Stimulated activated CD8-positive, alpha-beta memory T cell treated with anti-CD3 and anti-CD28 coated beads, Interleukin-4, amount 100 ng/mL, for 24 hours (primary cell): Measurements from ENCODE around the gene RUNX3.
"Not testable (repeated sequence)": the region's sequence is repeated elsewhere in the genome, so short reads cannot be mapped to it uniquely, and the experiment has no call there.

Experiments
- DNase-seq: peaks from one replicate; pipeline ENCODE4 v3.0.0-alpha.2; 2020; ENCODE audit warnings: low read depth

The RUNX3 gene

DNA sequence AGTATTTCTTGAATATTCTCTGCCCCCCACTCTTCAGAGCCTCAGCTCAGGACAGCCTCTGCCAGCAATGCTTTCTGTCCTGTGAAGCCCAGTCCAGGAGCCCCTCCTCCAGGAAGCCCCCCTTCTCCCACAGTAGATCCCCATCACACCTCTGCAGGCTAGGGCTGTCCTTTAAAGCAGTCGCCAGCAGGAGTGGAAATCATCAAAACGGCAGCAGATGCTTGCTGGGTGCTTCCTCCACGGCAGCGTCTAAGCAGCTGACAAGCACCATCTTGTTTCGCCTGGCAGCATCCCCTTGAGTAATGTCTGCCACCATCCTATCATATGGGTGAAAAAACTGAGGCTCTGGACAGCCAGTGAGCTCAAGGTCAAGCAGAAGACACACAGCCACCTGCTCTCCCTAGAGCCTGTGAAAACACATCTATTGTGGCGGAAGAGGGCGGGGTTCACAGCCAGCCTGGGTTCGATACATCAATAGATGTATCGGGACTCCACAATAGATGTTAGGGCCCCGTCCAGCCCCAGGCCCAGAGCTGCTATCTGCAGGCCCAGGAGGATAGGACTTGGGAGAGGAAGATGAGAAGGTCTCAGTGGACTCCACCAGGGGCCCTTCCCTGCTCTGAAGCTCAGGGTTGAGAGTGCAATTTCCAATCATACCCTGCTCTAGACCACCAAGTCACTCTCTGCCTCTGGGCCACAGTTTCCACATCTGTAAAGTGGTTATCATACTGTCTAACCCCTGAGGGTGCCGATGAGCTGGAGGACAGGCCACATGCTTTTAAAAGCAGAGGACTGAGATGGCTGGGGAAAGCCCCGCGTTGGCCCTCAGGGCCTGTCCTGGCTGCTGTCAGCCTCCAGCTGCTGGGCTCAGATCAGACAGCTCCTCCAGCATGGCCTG is 17.5 kb downstream of the RUNX3 start:
- DNase-seq, result no peak

DNA sequence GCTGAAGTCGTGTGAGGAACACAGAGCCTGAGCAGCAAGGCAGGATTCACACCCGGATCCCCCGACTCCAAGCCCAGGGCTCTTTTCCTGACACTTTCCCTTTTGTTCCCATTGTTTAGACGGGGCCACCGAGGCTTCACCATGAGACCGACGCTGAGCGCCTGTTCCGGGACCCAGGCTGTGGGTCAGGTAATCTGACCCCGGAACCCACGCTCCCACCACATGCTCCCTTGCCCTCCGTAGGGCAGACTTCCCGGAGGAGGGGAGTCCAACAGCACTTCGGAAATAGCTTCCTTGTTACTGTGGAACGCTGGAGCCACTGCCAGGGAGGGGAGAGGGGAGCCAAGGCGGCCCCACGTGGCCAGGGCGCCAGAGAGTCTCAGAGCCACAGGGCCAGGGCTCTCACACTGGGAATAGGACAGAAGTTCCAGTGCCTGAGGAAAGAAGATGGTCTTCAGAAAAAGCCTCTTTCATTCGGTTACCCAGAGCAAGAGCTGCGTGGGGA is 18.4 kb downstream of the RUNX3 start:
- no peak for DNase-seq

DNA sequence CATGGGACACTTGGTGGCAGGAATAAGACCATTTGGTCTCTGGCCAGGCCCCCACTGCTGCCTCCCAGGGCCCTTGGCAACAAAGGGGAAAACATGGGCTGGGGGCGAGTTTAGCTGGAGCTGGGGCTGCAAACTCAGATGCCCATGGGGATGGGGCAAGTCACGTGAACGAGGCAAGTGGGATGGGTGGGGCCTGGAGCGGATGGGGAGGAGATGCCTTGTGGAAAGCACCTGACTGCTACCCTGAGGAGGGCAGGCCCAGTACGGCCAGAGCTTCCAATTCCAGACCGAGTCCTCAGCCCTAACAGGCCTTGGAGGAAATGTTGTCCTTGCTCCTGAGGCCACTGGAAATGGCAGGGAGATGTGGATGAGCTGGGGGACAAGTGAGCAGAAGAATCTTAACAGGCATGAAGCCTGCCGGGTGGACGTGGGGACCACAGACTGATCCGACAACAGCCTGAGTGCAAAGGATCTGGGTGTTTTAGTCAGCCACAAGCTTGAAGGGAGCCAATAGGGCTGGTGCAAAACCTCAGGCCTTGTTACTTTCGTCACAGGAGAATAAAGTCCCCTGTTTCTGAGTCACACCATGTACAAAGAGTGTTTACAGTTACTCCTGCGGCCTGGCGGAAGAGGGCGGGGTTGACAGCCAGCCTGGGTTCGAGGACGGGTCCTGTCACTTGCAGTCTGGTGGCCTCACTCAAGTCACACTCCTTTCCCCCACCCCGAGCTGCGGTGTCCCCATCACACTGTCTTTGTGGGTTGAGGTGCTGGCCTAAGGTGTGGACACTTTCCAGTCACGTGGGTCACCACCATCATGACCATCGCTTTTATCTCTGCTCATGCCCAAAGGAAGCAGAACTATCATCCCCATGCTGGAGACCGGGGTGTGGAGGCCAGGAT is 19.1 kb downstream of the RUNX3 start:
- DNase-seq, result peak; percentile 78

DNA sequence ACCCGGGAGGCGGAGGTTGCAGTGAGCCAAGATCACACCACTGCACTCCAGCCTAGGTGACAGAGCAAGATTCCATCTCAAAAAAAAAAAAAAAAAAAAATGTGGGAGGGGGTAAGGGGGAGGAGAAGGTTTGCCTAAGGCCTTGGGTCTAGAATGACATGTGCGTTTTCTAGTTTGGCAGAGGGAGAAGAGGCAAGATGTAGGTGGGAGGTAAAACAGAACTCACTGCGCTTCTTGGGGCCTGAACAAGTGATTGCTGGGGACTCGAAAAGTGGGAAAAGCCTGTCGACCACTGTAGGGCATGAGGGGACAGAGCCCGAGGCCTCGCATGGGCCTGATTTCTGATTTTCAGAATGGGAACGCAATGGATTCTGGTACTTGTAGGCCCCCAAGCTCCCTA is 19.9 kb downstream of the RUNX3 start:
- no peak for DNase-seq

DNA sequence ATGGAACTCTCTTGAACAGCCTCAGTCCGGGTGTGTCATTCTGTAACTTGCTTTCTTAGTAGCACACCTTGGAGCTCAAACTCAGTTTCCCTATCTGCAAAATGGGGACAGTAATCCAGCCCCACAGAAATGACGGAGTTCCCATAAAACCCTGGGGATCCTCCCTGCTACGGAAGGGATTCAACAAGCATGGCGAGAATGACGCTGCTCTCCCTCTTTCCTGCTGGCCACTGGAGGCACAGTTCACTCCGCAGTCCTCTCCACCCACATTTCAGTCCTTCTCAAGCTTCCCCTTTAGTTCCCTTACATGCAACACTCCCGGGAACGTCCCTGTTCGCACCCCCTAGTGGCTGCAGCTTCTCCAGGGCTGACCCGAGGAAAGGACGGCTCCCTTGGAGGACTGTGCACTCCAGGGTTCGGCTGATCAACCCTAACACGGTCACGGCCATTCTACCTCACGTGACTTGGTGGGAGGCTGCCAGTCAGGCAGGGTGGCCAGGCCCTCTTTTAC is 20.6 kb downstream of the RUNX3 start:
- no peak for DNase-seq

DNA sequence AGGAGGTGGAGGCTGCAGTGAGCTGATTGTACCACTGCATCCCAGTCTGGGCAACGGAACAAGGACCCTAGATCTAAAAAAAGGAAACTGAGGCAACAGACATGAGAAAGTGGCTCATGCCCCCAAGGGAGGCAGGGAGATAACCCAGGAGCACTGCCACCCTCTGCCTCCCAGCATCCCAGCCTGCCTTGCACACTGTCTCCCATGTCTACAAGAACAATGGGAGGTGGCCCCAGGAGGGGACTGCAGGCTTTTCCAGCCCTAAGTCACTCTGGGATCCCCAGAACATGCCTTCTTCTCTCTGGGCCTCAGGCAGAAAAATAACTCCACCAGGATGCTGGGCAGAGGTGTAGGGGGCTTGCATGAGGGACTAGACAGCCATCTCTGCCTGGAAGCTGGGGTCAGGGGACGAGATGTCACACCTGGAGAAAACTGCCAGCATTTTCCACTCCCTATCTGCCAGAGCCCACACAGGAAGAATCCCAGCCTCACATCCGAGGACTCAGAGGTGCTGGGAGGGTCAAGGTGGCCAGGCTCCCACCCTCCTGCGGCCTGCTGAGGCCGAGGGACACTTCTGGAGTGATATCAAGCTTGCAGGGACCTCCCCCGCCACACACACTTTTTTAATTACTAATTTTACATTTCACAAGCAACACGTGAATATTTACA is 21.4 kb downstream of the RUNX3 start:
- no peak for DNase-seq

DNA sequence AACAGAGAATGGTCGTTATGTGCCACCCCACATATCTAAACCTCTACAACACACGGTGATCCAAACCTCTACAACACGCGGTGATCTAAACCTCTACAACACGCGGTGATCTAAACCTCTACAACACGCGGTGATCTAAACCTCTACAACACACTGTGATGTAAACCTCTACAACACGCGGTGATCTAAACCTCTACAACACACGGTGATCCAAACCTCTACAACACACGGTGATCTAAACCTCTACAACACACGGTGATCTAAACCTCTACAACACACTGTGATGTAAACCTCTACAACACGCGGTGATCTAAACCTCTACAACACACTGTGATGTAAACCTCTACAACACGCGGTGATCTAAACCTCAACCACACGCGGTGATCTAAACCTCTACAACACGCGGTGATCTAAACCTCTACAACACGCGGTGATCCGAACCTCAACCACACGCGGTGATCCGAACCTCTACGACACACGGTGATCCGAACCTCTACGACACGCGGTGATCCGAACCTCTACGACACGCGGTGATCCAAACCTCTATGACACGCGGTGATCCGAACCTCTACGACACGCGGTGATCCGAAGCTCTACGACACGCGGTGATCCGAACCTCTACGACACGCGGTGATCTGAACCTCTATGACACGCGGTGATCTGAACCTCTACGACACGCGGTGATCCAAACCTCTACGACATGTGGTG is 22.3 kb downstream of the RUNX3 start:
- not testable (repeated sequence) for DNase-seq

DNA sequence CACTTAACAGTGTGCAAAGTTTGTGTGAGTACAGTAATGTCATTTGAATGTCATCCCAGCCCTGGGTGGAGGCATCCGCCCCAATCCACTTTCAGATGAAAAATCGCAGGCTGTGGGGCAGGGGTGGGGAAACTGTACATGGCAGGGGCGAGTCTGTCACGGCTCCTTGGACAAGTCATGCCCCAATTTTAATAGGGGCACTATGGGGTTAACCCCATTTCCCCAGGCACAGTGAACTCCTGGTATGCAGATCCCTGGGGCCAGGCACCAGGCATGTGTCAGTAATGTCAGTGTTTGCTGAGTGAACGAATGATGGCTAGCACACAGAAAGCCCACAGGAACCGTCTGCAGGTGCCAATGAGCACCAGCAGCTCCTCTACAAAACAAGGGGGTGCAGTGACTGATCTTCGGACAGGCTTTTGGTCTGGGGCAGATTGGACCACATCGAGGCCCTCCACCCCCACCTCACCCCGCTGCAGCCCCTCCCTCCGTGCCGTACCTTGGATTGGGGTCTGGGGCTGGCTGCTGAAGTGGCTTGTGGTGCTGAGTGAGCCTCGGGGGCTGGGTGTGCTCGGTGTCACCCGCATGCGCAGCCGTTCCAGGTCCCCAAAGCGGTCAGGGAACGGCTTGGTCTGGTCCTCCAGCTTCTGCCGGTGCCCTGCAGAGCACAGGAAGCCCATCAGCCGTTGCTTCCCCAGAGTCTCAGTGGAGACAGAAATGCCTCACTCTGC is 23.2 kb downstream of the RUNX3 start:
- no peak for DNase-seq

DNA sequence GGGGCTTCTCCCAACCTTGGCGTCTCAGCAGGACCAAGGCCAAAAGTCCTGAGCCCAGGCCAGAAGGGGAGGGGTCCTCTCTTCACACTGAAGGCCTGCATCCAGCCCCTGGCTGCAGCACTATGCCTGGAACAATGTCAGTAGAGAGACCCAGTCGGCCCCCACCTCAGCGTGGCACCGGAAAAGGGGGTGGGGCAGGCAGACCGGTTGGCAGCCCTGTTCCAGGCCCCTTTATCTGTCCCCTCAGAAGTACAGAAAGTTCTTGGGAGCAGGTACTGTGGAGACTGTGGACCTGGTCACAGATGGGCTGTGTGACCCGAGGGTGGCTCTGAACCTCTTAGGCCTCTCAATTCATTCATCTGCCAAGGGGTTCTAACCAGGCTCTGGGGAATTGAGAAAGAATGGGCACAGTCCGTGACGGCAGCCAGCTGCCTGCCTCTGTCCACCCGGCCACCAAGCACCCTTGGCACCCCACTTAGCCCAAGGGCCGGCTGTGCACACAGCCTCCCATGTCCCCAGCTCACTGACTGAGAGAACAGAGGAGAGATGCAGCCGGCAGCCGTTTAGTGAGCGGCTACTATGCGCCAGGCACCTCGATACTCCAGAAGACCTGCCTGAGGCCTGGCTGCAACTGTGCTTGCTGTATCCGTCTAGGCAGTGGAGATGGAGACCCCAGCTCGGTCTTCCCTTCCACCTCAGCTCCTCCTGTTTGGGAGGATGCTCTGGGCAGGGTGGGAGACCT is 23.9 kb downstream of the RUNX3 start:
- DNase-seq, result no peak

DNA sequence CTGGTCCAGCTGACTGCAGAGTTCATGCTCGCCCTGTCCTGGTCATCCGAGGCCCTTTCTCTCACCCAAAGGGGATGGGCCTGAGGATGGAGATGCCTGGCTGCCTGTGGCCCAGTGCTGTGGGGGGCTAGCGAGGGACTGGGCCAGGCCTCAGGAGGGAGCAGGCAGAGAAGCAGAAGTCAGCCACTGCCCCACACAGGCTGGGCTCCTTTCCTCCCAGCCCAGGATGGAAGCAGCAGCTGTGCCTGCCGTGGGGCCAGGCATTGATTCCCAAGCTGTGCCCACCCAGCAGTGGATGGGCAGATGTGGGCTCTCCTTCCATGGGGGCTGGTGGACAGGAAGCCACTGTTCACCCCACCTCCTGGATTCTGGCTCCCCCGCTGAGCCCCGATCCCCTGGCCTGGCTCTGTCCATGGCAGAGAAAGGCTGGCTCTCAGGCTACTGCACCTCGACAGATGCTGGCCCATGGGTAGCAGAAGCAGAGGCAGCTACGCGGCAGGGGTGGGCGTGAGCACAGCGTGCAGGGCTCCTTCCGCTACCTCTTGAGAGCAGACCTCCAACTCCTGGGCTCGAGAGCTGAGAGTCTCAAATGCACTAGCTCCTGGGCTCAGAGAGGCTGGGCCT is 24.6 kb downstream of the RUNX3 start:
- DNase-seq, result no peak

DNA sequence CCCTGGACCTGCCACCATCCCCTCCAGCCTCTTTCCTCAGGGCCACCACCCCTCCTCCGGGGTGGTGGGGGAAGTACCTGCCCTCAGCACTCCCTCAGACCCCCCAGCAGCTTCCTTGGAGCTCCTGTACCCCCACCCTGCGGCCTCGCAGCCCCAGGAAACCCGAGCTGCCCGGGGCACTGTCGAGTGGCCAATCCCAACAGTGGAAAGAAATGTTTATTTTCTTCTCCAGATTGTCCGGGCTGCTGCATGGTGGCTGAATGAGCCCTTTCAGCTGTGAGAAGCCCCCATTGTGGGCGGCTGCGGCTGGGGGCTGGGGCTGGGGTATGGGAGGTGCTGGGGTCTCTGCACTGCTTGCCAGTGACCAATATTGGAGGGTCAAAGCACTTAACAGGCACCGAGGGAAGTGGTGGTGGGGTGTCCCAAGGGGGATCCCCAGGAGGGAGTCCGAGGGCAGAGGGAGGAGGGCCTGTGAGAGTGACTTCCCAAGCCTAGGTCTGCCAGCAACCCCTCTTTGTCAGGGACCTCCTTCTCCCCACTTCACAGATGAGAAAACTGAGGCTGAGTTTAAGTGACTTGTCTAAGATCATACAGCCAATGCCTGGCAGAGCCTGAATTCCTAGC is 25.2 kb downstream of the RUNX3 start:
- DNase-seq, result no peak

DNA sequence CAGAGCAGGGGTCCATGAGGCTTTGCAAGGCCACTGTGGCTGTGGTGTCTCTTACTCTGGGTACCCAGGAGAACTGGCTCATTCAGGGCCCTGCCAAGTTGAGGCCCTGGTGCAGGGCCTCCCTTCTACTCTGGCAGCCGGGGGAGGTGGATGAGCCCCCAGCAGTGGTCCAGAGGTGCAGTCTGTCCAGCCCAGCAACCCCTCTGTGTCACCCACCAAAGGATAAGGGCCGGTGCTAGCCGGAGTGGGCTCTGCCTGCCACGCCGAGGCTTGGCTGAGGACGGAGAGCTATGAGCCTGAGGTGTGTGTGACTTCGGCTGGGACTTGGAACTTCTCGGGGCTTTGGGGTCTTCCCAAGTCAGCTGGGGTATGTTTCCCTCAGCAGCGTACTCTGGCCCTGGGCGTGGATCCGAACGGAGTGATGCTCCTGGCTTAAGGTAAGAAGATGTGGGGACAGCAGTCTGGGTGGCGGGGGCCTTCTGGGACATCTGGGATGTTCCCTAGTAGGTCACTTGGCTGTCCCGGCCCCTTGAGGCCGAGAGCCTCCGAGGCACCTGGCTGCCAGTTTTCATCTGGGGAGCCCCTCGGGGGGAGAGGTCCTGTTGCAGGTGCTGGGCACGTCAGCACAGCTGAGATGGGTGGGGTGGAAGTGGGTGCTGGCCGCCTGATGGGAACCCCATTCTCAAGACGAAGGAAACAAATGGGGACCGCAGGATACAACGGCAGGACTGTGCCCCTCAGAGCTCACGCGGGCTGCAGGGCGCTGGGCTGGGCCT is 25.9 kb downstream of the RUNX3 start:
- no peak for DNase-seq

DNA sequence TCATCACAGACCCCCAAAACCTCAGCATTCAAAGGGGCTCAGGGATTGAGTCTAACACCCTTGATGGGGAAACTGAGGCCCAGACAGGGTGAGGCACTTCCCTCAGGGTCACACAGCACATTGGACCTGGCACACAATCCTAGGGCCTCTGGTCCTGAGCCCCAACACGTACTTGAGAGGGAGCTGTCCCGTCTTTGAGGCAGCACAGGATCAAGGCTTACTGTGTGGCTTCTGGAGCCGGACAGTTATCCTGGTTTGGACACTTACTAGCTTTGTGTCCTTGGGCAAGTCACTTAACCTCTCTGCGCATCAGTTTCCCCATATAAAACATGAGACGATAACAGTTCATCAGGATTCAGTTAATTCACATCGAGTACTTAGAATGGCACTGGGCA is 26.5 kb downstream of the RUNX3 start:
- DNase-seq, result no peak

DNA sequence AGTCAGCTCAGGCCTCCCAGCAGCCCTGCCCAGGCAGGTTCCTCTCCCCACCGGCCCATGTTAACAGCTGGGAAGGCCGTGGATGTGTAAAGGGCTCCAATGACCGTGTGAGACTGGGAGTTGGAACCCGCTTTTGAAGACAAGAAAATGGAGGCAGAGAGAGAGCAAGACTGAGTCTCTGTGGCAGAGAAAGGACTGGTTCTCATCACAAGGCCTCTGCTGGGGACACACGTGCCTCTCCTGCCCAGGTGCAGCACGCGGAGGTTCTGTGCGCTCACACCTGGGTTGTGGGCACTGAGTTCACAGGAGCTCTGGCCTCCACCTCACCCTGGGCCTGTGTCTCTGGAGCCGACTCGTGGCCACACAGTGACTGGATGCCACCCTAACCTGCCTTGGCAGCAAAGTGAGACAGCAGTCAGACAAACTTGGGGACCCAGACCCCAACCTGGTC is 27.0 kb downstream of the RUNX3 start:
- no peak for DNase-seq

DNA sequence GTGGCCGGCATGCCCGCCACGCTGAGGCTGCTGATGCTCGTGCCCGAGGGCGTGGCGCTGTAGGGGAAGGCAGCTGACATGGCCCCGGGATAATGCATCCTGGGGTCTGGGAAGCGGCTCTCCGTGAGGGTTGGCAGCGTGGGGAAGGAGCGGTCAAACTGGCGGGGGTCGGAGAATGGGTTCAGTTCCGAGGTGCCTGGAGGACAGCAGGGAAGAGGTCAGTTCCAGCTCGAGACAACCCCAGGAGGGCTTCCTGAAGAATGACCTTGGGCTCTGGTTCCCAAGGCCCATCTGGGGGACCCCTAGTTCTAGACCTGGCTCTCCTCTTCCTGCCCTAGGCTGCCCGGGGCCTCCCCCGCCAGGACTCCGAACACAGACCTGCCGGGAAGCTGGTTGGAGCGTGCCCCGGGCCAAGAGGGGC is 27.6 kb downstream of the RUNX3 start:
- no peak for DNase-seq

DNA sequence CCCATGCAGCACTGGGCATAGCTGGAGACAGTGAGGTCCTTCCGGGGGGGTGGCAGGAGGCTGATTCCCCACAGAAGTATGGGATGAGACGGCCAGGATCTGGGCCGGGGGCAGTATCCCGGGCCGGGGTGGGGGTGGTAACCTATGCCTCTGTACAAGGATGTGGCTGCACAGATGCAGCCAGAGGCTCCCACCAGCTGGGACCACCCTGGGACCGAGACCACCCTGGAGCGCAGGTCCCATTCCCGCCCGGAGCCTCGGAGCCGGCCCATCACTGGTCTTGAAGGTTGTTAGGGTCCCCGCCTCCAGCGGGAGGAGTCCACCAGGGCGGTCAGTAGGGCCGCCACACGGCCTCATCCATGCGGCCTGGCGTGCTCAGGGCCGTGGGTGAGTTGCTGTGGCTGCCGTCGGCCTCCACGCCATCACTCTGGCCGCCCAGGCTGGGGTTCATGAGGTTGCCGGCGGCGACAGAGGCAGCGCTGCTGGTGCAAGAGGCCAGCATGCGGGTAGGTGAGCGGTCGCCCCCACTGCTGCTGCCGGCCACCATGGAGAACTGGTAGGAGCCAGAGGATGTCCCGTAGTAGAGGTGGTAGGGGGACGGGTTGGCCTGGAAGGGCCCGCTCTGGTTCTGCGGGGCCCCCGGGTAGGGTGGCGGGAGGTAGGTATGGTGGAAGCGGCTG is 28.1 kb downstream of the RUNX3 start:
- DNase-seq, result no peak

DNA sequence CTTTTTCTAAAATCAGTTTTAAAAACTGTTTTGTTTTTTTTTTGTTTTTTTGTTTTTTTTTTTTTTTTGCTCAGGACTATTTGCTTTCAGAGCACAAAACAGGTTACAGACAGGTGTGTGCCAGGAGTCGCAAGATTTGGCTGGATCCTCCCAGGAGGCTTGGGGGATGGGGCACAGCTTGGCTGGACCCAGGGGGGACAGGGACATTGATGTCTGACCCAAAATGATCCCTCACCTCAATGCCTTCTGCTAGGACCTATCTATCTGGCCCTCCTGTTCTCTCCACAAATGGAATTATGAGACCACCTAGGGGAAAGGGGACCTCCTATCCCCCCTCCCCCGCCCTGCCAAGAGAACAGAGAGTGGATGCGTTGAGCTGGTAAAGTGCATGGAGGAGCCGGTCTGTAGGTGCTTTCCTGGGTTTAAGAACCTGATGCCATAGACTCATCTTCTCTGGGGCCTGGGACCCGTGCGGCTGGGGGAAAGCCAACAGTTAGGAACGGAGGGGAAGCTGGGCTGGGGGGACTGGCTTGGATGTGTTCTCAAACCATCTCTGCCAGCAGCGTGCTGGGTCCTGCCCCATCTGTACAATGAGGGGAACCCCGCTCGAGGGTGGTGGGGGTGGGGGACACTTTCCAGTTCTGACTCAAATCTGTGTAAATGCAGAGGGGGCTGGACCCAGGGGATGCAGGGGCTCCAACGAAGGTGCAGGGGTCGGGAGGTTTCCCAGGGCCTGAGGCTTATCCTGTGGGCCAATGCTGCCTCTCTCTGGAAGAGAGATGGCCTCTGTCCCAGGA is 28.9 kb downstream of the RUNX3 start:
- DNase-seq, result no peak
